ENCODE measurements around the gene LPIN1. TPM values are rescaled to one million over a fixed set of nuclear protein-coding genes. Genes with fewer than 3 reads are reported as not detected.

The LPIN1 gene
- total RNA-seq, 1 donor from 2014 or later: 18.3 TPM

GRCh38 chr2:11715987-11716652 is 30.3 kb upstream of the LPIN1 start:
- H3K4me3 Mint-ChIP-seq (ENCODE audit: low read depth): no peak overlapping the region
- H3K27ac Mint-ChIP-seq: no peak overlapping the region
- DNase-seq (ENCODE audit: low spot score, unreplicated experiment): no peak
- H3K27me3 Mint-ChIP-seq: peaks cover 52% of the 10 kb centered on the region
- no peak for TF ChIP-seq CTCF (IDR thresholded peaks at IDR 0.05; ENCODE audit: unreplicated experiment)
- no peaks in the 10 kb centered on the region for H3K36me3 Mint-ChIP-seq (ENCODE audit: insufficient read depth)
- peaks cover 2% of the 10 kb centered on the region for H3K4me1 Mint-ChIP-seq (ENCODE audit: low read depth)
- H3K9me3 Mint-ChIP-seq (ENCODE audit: low read depth): no peaks in the 10 kb centered on the region

- no peak for TF ChIP-seq CTCF (IDR thresholded peaks at IDR 0.05; ENCODE audit: unreplicated experiment)
- Mint-ChIP-seq H3K27ac (no peak overlapping the region), H3K4me1 (ENCODE audit: low read depth) (peaks cover 2% of the 10 kb centered on the region), H3K9me3 (ENCODE audit: low read depth) (no peaks in the 10 kb centered on the region), H3K27me3 (peaks cover 48% of the 10 kb centered on the region), H3K4me3 (ENCODE audit: low read depth) (no peak overlapping the region), H3K36me3 (ENCODE audit: insufficient read depth) (no peaks in the 10 kb centered on the region)
- DNase-seq (ENCODE audit: low spot score, unreplicated experiment): no peak
These were observed 29.6 kb upstream of the LPIN1 start for GRCh38 chr2:11716689-11717321.

GRCh38 chr2:11717623-11718022 is 28.8 kb upstream of the LPIN1 start:
- H3K4me1 Mint-ChIP-seq (ENCODE audit: low read depth): peaks cover 2% of the 10 kb centered on the region
- H3K4me3 Mint-ChIP-seq (ENCODE audit: low read depth): no peak overlapping the region
- no peak overlapping the region for H3K27ac Mint-ChIP-seq
- H3K27me3 Mint-ChIP-seq: peaks cover 48% of the 10 kb centered on the region
- no peaks in the 10 kb centered on the region for H3K9me3 Mint-ChIP-seq (ENCODE audit: low read depth)
- TF ChIP-seq CTCF (IDR thresholded peaks at IDR 0.05; ENCODE audit: unreplicated experiment): no peak
- no peaks in the 10 kb centered on the region for H3K36me3 Mint-ChIP-seq (ENCODE audit: insufficient read depth)
- DNase-seq (ENCODE audit: low spot score, unreplicated experiment): no peak

- DNase-seq (ENCODE audit: low spot score, unreplicated experiment): no peak
- H3K27ac Mint-ChIP-seq: no peak overlapping the region
- no peaks in the 10 kb centered on the region for H3K36me3 Mint-ChIP-seq (ENCODE audit: insufficient read depth)
- H3K27me3 Mint-ChIP-seq: peaks cover 53% of the 10 kb centered on the region
- no peaks in the 10 kb centered on the region for H3K9me3 Mint-ChIP-seq (ENCODE audit: low read depth)
- TF ChIP-seq CTCF (IDR thresholded peaks at IDR 0.05; ENCODE audit: unreplicated experiment): no peak
- peaks cover 2% of the 10 kb centered on the region for H3K4me1 Mint-ChIP-seq (ENCODE audit: low read depth)
- H3K4me3 Mint-ChIP-seq (ENCODE audit: low read depth): no peak overlapping the region
These were observed 27.8 kb upstream of the LPIN1 start for GRCh38 chr2:11718606-11719005.

- Mint-ChIP-seq H3K4me3 (ENCODE audit: low read depth) (no peak overlapping the region), H3K27ac (no peak overlapping the region), H3K36me3 (ENCODE audit: insufficient read depth) (no peaks in the 10 kb centered on the region), H3K4me1 (ENCODE audit: low read depth) (peaks cover 2% of the 10 kb centered on the region), H3K27me3 (peaks cover 51% of the 10 kb centered on the region), H3K9me3 (ENCODE audit: low read depth) (no peaks in the 10 kb centered on the region)
- no peak for TF ChIP-seq CTCF (IDR thresholded peaks at IDR 0.05; ENCODE audit: unreplicated experiment)
- DNase-seq (ENCODE audit: low spot score, unreplicated experiment): no peak
These were observed 27.0 kb upstream of the LPIN1 start for GRCh38 chr2:11719230-11719977.

Measured in progenitor cell of endocrine pancreas (in vitro differentiated cells).